ENCODE results near the gene SLC5A11.
A peak's percentile ranks its signal among the peaks of the same experiment; 100 is the strongest.

Gene SLC5A11

DNA sequence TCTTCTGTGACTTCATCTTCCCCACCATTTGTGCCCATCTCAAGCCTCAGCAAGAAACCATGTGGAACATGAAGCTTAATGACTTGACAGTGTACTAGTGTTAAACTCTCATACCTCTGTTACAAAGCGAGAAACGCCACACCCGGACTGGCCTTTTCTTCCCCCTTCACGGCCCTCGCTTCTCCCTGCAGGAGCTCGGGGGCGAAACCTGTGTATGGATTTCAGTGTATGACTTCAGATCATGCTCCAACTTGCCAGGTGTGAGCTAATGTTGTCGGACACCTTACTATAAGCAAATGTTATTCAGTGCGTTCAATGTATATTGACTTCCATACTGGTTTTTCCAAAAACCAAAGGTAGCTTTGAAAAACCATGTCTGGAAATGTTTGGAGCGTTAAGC, 20.1 kb upstream of the SLC5A11 start:
- no peak overlapping the region for H3K4me3 ChIP-seq (ENCODE audit: low read depth, low read length)
- DNase-seq (ENCODE audit: low read depth) = no peak
- TF ChIP-seq, protein P1, sequence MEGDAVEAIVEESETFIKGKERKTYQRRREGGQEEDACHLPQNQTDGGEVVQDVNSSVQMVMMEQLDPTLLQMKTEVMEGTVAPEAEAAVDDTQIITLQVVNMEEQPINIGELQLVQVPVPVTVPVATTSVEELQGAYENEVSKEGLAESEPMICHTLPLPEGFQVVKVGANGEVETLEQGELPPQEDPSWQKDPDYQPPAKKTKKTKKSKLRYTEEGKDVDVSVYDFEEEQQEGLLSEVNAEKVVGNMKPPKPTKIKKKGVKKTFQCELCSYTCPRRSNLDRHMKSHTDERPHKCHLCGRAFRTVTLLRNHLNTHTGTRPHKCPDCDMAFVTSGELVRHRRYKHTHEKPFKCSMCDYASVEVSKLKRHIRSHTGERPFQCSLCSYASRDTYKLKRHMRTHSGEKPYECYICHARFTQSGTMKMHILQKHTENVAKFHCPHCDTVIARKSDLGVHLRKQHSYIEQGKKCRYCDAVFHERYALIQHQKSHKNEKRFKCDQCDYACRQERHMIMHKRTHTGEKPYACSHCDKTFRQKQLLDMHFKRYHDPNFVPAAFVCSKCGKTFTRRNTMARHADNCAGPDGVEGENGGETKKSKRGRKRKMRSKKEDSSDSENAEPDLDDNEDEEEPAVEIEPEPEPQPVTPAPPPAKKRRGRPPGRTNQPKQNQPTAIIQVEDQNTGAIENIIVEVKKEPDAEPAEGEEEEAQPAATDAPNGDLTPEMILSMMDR (conservative IDR thresholded peaks at IDR 0.05; ENCODE audit: low read depth, low read length) = no peak

DNA sequence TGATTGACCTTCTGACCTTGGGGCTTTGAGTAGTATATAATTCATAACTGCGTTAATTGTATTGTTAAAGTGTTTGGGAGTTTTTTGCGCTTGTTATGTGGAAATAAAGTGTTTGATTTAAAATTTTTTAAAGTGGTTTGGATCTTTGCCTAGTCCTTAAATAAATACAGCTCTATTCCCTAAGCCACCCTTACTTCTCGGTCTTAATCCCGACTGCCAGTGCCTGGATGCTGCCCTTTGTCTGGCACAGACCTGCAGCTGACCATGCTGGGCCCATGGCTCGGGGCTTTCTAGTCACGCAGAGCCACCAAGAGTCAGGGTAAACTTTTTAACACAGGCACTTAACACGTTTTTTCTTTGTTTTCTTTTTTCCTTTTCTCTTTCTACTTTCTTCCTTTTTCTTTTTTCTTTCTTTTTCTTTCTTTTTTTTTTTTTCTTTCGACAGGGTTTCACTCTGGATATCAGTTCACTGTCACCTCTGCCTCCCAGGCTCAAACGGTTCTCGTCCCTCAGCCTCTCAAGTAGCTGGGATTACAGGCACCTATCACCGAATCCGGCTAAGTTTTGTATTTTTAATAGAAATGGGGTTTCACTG, 19.6 kb upstream of the SLC5A11 start:
- TF ChIP-seq, protein P1 (conservative IDR thresholded peaks at IDR 0.05; ENCODE audit: low read depth, low read length) = no peak
- no peak overlapping the region for H3K4me3 ChIP-seq (ENCODE audit: low read depth, low read length)

DNA sequence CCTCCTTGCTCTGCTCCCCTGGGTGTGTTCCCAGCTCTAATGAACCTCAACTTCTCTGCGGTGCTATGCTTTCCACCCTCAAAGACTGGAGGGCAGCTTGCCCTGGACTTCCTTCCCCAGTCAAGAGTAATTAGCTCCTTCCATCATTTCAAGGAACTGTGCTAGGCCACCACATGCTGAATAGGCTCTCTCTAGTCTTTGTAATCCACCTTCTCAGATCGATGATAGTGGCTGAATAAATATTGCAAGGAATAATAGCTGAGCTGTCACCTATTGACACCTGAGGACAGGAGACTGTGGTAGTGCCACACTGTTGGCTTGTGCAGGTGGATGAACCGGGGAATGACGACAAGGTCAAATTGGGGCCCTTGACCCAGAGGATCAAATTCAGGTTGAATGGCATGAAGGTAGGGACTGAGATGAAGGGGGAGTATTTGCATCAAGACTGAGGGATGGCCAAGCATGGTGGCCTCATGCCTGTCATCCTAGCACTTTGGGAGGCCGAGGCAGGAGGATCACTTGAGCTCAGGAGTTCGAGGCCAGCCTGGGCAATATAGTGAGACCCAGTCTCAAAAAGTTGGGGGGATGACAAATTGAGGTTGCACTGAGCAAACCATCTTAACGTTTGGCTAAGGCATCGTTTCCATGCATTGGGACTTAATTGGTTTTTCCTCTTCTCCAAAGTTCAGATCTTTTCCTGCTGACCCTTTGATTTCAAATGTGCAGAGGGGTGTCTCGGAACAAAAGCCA, 18.8 kb upstream of the SLC5A11 start:
- TF ChIP-seq, protein P1 (conservative IDR thresholded peaks at IDR 0.05; ENCODE audit: low read depth, low read length) = no peak
- no peak overlapping the region for H3K4me3 ChIP-seq (ENCODE audit: low read depth, low read length)
- no peak for DNase-seq (ENCODE audit: low read depth)

More for the DNA sequence above, 19.6 kb upstream of the SLC5A11 start:
- no peak for DNase-seq (ENCODE audit: low read depth)

DNA sequence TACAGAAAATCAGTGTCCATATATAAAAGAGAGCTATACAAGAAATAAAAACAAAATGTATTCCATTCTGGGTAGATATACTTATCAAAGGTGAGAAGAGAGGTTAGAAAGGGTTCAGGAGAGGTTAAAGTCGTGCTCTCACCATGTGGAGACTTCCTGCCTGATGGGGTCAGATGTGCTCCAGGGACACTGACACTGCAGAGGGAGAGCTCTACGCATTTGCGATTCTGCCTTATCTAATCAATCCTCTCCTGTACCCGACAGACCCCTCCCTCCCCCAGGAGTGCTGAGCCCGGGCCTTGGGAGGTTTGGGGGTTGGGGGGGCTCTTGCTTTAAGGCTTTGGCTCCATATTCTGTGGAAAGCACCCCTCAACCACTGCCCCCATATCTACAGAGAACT, 16.6 kb upstream of the SLC5A11 start:
- no peak overlapping the region for H3K4me3 ChIP-seq (ENCODE audit: low read depth, low read length)
- DNase-seq (ENCODE audit: low read depth) = no peak
- TF ChIP-seq, protein P1 (conservative IDR thresholded peaks at IDR 0.05; ENCODE audit: low read depth, low read length) = no peak

DNA sequence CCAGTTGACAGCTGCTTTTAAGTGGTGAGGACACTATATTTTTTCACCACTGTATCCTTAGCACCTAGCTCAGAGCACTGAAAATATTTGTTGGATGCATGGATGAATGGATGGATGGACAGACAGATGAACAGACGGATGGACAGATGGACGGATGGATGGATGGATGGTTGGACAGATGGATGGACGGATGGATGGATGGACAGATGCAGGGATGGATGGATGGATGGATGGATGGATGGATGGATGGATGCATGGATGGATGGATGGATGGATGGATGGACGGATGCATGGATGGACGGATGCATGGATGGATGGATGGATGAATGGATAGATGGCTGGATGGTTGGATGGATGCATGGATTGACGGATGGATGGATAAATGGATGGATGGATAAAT, 12.4 kb upstream of the SLC5A11 start:
- H3K4me3 ChIP-seq (ENCODE audit: low read depth, low read length) = no peak overlapping the region
- TF ChIP-seq, protein P1 (conservative IDR thresholded peaks at IDR 0.05; ENCODE audit: low read depth, low read length) = no peak
- no peak for DNase-seq (ENCODE audit: low read depth)

DNA sequence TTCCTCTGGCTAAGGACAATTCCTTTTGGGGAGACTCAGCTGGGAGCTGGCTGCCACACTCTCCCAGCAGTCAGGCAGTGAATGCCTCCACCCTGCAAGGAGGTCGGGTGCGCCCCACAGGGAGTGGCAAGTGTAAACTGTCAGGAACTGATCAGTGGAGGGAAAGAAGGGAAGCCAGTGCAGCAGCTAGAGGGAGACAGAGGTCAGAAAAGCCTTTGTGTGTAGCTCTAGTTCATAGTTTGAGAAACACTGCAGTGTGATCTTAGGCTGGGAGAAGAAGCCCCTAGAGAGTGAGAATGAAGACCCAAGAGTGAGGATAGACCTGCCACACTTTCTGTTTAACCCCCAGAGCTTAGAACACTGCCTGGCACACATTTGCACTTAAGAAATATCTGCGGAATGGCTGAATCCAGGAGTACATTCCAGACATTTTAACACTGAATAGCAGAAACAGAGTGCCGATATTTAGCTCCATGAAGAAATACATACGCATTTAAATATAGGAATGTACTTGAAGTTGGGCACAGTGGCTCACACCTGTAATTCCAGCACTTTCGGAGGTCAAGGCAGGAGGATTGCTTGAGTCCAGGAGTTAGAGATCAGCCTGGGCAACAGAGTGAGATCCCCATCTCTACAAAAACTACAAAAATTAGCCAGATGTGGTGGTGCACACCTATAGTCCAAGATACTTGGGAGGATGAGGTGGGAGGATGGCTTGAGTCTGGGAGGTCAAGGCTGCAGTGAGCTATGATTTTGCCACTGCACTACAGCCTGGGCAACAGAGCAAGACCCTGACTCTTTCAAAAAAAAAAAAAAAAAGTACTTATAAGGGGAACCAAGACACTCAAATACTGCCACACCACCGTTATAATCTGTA, 11.1 kb upstream of the SLC5A11 start:
- peak; percentile 71 for DNase-seq (ENCODE audit: low read depth)
- TF ChIP-seq, protein P1 (conservative IDR thresholded peaks at IDR 0.05; ENCODE audit: low read depth, low read length) = peak; percentile 86
- no peak overlapping the region for H3K4me3 ChIP-seq (ENCODE audit: low read depth, low read length)

Measured in choroid plexus epithelial cell (primary cell).